Kasumi-1 (cell line): ENCODE measurements around the gene GAL3ST1.

Experiments
- DNase-seq, 2 experiments: peaks; one replicate each; lab custom pipeline; 2025; lab: John Stamatoyannopoulos, UW

GAL3ST1 gene

DNA sequence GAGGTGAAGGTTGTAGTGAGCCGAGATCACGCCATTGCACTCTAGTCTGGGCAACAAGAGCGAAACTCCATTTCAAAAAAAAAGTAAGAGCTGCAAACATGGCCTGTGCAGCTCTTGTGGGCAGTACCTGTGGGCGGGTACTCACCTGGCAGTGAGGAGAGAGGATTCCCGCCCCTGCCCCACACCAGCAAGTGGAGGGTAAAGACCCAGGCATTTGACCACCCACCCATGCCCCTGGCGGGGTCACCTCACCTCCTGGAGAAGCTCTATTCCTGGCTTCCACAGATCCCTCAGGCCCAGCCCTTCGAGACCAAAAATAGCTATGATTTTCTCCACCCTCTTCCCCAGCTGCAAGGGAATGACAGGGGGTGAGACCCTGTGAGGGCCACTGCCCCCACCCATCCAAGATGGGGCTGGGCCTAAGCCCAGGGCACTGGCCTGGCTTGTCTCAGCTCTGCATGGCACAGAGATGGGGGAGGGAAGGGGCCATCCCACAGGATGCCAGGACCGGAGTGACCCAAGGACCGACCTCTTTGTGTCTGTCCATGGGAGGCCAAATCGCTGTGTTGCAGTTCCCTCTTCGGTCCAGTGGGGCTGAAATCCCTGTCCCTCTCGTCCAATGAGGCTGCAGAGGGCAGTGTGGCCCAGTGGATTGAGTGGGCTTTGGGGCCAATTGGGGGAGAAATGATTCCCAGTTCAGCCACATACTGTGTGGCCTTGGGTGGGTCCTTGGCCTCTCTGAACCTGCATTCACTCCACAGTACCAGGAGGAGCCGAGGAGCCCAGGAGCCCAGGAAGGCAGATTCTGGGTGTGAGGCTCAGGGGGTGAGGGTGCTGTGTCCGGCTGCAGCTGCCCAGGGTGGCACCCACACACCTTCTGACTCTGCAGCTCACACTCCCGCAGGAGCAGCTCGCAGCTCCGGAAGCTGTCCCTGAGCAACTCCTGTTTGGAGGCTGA is 42.5 kb downstream of the GAL3ST1 start:
- no peak for DNase-seq

DNA sequence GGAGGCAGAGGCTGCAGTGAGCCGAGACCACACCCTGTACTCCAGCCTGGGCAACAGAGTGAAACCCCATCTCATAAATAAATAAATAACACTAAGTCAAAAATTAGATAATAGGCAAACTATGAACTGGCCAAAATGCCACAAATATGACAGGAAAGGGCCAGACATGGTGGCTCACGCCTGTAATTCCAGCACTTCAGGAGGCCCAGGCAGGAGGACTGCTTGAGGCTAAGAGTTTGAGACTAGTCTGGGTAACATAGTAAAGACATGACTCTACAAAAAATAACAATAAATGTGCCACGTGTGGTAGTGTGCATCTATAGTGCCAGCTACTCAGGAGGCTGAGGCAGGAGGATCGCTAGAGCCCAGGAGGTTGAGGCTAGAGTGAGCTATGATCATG is 47.8 kb downstream of the GAL3ST1 start:
- DNase-seq: no peak

DNA sequence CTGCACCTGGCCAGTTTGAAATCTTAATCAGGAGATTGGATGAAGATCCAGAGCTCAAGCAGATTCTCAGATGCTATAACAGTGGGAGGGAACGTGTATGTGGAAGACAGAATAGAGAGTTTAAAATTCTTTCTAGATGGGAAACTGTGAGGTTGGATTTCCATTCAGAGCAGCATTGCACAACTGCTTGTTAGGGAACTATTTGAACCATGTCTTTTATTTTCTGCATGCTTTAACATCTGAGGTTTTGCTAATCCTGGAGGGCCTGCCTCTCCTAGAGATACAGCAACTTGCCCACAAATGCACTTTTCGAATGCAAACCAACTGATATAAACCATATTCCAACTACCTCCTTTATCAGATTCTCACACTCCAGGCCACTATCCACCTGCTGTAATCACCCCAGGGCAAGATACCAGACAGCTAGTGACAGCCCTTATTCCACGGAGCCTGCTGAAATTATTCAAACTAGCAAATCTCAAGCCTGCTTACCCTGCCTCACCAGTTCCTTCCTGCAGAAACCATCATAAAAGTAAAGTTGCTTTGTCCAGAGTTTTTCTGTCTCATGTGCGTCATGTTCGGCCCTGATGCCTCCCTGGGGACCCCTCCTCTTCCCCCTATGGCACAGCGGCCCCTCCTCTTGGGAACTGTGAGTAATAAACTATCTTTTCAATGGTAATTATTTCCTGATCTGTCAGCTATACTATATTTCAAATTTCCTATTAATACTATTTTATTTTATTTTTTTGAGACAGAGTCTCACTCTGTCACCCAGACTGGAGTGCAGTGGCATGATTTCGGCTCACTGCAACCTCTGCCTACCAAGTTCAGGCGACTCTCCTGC is 50.6 kb downstream of the GAL3ST1 start:
- DNase-seq: no peak

DNA sequence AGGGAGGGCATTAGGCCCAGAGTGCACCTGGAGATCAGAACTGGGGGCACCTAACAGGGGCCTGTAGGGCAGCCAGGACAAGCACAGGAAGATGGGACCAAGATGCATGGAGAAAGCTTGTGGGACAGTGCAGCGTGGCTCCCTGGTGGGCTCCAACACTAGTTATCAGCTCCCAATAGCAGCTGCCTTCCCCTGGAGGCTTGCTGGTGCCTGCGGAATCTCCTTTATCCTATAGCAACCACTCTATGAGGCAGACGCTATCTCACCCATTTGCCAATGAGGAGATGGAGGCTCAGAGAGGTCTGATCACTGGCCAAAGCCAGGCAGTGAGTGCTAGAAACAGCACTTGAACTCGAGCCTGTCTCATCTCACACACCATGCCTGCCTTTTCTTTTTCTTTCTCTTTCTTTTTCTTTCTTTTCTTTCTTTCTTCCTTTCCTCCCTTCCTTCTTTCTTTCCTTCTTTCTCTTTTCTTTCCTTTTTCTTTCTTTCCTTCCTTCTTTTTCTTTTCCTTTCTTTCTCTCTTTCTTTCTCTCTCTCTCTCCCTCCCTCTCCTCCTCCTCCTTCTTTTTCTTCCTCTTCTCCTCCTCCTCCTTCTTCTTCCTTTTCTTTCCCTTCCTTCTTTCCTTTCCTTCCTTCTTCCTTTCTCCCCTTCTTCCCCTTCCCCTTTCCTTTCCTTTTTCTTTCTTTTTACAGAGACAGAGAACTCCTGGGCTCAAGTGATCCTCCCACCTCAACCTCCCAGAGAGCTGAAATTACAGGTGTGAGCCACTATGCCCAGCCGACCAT is 52.9 kb downstream of the GAL3ST1 start:
- DNase-seq: no peak

DNA sequence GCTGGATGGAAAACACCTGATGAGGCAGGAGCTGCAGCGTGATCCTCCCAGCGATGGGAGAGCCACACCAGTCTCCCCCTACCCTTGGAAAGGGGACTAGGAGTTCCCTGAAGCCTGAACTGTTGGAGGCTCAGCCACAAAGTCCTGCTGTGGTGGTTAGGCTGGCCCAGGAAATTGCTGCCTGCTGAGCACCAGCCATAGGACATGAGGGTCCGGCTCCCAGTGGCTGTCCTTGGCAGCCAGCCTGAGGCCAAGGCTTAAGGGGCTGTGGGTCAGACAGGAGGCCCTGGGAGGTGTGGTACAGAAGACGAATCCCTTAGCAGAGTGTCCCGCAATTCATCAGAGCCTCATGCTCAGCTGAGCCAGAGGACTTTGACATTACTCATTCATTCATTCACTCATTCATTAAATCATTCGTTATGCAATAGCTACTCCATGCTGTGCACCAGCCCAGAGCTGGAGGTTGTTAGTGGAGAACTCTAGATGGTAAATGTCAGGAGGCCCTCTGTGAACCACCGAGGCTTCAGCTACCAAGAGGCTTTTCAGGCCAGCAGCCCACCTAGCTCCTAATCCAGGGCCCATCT is 54.5 kb downstream of the GAL3ST1 start:
- no peak for DNase-seq

DNA sequence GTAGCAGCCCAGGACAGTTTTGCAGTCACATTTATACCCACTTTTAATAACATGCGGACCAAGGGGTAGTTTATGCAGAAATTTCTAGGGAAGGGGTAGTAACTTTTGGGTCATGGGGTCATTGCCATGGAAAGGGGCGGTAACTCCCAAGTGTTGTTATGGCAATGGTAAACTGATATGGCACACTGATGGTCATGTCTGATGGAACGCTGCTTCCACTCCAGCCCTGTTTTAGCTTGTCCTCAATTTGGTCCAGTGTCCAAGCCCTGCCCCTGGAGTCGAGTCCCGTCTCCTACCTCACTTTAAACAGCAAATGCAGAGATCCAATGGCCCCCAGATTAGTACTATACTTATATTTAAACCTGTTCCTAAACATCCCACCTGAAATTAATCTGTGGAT is 57.7 kb downstream of the GAL3ST1 start:
- DNase-seq: no peak

DNA sequence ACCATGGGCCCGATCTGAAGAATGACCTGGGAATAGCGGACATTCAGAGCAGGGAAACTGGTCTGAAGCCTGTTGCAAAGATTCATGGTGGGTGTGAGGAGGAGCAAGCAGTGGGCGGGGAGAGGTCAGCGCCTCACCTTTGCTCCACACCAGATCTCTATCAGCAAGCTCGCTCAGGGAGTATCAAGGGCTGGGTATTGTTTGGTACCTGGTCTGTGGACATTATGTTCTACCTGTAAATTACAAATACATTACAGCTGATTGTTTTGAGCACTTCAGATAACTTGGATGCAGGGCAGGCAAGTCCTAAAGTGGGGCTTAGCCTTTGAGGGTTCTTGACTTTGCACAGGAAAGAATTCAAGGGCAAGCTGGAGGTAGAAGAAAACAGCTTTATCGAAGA is 58.2 kb downstream of the GAL3ST1 start:
- DNase-seq: no peak

DNA sequence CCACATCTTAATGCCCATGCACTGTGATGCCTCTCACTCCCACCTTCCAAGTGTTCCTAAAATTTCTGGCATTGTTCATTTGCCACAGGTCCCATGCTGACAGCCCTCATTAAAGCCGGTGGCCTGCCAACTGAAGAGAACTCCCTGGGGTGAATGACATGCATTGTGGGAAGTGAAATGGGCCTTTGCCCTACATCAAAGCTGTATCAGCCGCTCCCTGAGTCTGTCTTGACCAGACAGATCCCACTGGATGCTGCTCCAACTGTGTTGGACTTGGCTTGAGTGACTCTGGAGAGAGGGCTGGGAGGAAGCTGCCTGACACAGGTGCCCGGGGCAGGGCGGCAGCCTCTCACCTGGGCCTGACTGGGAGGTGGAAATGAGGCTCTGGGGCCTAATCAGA is 60.2 kb downstream of the GAL3ST1 start:
- no peak for DNase-seq

DNA sequence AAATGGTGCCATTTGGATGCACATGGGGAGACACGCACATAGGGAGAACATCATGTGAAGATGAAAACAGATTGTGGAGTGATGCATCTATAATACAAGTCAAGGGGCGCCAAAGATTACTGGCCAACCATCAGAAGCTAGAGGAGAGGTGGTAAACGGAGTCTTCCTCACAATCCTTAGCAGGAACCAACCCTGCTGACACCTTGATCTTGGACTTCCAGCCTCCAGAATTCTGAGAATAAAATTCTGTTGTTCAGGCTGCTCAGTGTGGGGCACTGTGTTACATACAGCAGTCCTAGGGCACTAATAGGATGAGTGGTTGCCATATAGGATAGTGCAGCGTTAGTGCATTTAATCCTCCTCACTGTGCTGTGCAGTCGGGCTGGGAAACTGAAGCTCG is 61.0 kb downstream of the GAL3ST1 start:
- DNase-seq: no peak

DNA sequence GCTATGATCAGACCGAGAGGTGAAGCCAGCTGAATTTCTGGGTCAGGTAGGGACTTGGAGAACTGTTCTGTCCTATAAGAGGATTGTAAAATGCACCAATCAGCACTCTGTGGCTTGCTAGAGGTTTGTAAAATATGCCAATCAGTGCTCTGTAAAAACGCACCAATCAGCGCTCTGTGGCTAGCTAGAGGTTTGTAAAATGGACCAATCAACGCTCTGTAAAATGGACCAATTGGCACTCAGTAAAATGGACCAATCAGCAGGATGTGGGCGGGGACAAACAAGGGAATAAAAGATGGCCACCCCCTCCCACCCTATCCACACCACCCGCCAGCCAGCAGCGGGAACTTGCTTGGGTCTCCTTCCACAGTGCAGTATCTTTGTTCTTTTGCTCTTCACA is 62.6 kb downstream of the GAL3ST1 start:
- no peak for DNase-seq

DNA sequence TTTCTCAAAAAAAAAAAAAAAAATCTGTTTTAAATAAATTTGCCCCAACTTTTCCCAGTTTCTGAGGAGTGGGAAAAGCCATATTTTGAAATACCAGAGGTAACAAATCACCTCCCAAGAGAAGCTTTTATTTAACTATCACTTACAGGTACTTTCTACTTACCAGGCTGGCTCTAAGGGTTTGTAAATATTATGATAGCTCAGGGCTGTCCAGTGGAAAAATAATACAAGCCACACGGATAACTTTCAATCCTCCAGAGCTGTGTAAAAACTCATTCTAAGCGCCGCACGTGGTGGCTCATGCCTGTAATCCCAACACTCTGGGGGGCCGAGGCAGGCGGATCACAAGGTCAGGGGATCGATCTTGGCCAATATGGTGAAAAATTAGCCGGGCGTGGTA is 63.4 kb downstream of the GAL3ST1 start:
- DNase-seq: no peak

DNA sequence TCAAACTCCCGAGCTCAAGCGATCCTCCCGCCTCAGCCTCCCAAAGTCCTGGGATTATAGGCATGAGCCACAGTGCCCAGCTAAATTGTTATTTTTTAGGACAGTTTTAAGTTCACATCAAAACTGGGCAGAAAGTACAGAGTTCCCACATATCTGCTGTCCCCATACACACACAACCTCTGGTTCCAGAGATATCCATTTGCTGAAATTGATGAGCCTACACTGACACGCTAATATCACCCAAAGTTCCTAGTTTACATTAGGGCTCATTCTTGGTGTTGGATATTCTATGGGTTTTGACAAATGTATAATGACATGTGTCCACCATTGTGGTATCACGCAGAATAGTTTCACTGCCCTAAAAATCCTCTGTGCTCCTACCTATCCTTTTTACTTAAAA is 66.2 kb downstream of the GAL3ST1 start:
- DNase-seq: no peak

DNA sequence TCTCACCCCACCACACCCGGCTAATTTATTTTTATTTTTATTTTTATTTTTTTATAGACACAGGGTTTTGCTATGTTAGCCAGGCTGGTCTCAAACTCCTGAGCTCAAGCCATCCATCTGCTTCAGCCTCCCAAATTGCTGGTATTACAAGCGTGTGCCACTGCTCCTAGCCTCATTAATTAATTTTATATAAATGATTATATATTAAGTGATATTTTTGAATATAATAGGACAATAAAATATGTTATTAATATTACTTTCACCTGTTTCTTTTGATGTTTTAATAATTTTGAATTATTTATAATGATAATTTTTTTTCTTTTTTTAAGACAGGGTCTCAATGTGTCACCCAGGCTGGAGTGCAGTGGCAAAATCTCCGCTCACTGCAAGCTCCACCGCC is 66.8 kb downstream of the GAL3ST1 start:
- DNase-seq: no peak

DNA sequence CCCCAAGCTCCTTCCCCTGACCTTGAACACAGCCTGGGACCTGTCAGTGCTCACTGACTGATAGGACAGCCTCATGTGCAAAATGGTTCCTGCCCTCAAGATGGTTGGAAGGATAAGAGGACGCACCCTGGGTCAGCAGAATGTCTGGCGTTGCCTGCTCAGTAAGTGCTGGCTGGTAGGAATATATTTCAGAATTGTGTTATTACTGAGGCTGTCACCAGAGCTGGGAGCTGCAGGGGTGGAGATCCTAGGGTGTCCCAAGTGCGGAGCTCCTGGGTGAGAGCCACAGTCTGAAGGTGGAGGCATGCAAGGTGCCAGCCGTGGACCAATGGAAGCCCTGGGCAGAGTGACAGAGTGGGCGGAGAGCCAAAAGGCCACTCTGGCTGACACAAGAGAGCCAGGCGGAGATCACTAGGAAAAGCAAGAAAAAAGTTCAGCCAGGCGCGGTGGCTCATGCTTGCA is 67.9 kb downstream of the GAL3ST1 start:
- DNase-seq: no peak
